ENCODE data around the gene THEMIS.
"Not testable (repeated sequence)": the region's sequence is repeated elsewhere in the genome, so short reads cannot be mapped to it uniquely, and the experiment has no call there.

Gene THEMIS

GRCh38 chr6:127732927-127733326, 167.9 kb downstream of the THEMIS start:
- no peak for DNase-seq (ENCODE audit: low read depth in 1 of 2, low spot score in 1 of 2)

DNA sequence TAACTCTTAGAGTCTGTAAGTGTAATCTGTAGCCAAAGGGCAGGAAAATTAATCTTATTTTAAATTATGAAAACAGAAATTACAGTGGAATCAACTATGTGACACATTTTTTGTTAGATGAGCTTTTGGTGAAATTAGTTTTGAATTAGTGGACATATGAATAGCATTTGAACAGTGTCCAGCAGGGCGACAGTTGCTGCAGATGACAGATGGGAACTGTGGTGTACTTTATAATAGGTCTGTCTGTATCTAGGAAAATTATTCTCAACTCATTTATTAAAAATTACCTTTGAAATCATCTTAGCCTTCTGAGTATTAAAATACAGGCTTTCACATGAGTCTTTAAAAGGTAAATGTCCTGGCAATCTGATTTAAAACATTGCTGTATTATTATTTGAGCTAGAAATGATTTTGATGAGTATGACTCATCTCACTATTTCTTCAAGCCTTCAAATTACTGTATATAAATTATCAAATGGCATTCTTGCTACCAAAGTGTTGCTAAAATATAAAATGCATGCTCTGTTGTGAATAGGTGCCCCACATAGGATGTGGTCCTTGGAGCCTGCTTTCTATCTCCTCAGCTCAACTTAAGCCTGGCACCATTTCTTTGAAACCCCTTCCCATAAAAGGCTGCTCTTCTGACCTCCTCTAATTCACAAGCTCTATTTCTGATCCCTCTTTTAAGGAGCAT, 173.5 kb downstream of the THEMIS start:
- no peak for DNase-seq (ENCODE audit: low read depth in 1 of 2, low spot score in 1 of 2)

DNA sequence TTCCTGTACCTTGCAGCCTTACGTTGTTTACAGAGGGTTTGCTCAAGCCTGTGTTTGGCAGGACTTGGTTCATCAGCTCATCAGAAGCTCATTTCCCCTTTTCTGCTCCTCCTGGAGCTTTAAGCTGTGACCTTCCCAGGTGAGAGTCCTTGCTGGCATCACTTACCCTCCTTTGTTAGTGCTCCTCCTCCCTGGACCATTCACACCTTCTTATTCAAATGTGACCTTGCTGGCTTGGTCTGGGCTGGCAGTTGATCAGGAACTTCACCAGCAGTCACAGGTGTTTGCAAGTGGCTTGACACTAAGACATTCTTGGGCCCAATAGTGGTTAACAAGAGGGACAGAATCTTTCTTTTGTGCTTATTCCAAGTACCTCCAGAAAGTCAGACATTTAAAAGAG, 175.0 kb downstream of the THEMIS start:
- no peak for DNase-seq (ENCODE audit: low read depth in 1 of 2, low spot score in 1 of 2)

DNA sequence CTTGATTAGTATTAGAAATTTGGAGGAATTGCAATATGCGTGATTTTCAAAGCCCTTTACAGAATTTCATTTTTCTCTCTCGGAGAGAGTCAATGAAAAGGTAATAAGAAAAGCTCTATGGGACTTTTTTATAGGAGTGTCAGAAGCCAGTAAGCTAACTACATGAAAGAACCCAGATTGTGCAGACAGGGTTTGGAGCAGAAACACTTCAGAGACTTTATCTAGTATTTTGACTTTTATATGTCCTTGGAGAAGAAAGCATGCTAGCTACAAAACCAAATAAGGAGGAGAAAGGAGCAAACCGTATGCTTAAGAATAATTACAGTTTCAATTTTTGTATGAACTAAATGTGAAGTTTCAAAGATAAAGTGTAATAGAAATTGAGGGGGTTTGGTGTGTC, 182.2 kb downstream of the THEMIS start:
- no peak for DNase-seq (ENCODE audit: low read depth in 1 of 2, low spot score in 1 of 2)

DNA sequence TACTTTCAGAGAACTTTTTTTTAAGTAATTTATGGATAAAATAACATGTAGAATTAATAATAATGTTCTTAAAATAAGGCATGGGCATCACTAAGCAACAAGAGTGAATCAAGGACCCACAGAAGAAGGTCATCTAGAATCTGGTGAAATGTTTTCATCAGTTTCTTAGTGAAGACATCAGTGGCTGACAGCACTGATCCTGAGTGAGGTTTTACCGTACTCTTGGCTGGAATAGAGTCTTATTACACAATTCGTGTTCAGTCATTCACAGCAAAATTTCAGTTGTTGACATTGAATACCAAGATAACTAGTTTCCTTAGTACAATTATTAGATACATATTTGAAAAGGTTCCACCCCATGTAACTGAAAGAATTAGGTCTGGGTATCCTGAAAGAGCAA, 183.5 kb downstream of the THEMIS start:
- DNase-seq (ENCODE audit: low read depth in 1 of 2, low spot score in 1 of 2) = no peak

GRCh38 chr6:127716465-127716864, 184.4 kb downstream of the THEMIS start:
- DNase-seq (ENCODE audit: low read depth in 1 of 2, low spot score in 1 of 2) = no peak

DNA sequence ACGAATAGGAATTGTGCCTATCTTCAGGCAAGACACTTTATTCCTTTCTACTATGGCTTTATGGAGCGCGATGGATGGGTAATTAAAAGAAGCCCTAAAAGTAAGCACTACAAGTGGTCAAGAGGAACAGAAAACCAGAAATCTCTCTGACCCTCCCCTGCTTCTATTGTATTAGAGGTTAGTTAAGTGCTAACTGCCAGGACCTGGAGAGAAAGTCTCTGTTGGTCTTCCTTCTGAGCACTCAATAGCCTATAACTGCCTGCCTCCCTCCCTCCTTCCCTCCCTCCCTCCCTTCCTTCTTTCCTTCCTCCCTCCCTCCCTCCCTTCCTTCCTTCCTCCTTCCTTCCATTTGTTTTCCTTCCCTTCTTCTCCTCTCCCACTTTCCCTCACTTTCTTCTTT, 190.2 kb downstream of the THEMIS start:
- DNase-seq (ENCODE audit: low read depth in 1 of 2, low spot score in 1 of 2) = no peak

- DNase-seq (ENCODE audit: low read depth in 1 of 2, low spot score in 1 of 2) = no peak
Observed at GRCh38 chr6:127706216-127706615, 194.6 kb downstream of the THEMIS start.

DNA sequence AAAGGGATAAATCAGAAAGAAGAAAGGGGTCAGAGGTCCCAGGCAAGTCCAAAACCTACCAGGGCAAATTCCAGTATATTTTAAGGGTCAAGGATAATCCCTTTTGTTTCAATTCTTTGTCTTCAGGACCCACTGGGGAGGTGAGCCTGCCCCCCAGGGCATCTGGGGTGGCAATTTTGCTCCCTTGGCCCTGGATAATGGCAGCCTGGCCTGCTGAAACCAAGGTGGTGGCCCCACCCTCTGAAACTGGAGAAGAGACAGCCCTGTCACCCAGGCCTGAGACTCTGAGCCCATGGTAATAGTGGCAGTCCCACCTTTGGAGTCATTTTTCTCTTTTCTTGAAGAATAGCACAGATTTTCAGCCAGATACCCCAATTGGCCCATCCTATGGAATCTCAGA, 205.8 kb downstream of the THEMIS start:
- DNase-seq (ENCODE audit: low read depth in 1 of 2, low spot score in 1 of 2) = no peak

- DNase-seq (ENCODE audit: low read depth in 1 of 2, low spot score in 1 of 2) = no peak
Observed at GRCh38 chr6:127691146-127691545, 209.7 kb downstream of the THEMIS start.

- no peak for DNase-seq (ENCODE audit: low read depth in 1 of 2, low spot score in 1 of 2)
Observed at GRCh38 chr6:127690588-127690987, 210.3 kb downstream of the THEMIS start.

DNA sequence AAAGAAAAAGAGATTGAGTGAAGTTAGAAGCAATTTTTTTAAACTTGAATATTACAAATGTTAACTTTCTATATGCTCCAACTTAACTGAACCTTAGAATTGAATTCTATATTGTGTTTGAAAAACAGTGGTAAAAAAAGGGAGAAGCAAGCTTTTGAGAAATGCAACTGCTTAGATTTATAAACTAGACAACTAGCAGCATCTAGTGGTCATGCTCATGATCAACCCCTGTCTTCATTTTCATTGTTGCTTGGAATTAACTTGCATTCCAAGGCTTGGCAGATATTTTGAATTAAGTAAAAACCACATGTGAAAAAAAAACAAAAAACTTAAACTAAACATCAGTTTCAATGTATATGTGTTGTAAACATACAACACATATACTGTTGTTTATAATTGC, 210.8 kb downstream of the THEMIS start:
- no peak for DNase-seq (ENCODE audit: low read depth in 1 of 2, low spot score in 1 of 2)

DNA sequence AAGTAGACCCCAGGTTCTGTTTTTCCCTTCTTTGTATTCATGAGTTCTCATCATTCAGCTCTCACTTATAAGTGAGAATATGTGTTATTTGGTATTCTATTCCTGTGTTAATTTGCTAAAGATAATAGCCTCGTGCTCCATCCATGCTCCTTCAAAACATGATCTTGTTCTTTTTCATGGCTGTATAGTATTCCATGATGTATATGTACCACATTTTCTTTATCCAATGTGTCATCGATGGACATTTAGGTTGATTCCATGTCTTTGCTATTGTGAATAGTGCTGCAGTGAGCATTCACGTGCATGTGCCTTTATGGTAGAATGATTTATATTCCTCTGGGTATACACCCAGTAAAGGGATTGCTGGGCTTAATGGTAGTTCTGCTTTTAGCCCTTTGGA, 213.4 kb downstream of the THEMIS start:
- not testable (repeated sequence) for DNase-seq (ENCODE audit: low read depth in 1 of 2, low spot score in 1 of 2)

DNA sequence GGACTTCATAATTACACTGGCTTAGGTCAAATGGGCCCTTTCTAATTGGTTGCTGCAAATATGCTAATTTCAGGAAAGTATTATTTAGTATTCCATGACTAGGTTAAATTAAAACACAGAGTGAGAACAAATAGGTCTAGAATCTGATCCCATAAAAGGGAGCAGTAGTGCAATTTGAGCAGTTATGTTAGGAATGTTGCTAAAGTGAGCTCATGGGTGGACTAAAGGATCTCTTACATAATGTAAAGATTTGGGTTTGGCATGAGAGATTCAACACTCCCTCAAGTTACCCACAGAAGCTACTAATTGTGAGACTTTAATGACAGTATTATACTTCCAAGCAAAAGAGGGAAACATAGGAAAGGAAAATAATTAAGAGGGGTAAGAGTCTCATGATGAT, 214.8 kb downstream of the THEMIS start:
- DNase-seq (ENCODE audit: low read depth in 1 of 2, low spot score in 1 of 2) = no peak

DNA sequence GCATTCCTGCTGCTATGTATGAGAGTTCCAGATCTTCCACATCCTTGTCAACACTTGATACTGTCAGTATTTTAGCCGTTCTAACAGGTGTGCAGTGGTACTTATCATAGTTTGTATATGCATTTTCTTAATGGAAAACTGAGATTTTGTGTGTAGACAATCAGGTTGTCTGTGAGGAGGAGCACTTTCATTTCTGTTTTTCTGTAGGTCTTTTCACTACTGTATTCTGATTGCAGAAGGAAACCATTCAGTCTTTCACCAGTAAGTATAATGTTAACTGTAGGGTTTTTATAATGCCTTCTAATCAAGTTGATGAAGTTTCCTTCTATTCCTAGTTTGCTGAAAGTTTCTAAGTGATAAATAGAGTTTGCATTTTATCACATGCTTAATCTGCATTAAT, 216.4 kb downstream of the THEMIS start:
- DNase-seq (ENCODE audit: low read depth in 1 of 2, low spot score in 1 of 2) = no peak

Measured in activated T-helper 1 cell treated with anti-CD3 and anti-CD28 coated beads, Interleukin-2, amount 50 U/mL, for 16 hours (primary cell).